Spinal cord (tissue), 10 donors: ENCODE measurements around the gene LMOD1. TPM values are rescaled to one million over a fixed set of nuclear protein-coding genes. Genes with fewer than 3 reads are reported as not detected.

ENCODE experiments used
- DNase-seq, 6 donors: peaks; one replicate each; pipeline versions ENCODE4 v3.0.0 to v3.0.0-alpha.2; 2013 to 2015; ENCODE audit warnings: low spot score in 6 of 6, low read depth in 4 of 6
- H3K27ac ChIP-seq: one replicate; pipeline ENCODE4 v1.5.1; 2013; ENCODE audit warnings: low read depth, low read length, control low read depth
- H3K27me3 ChIP-seq: one replicate; pipeline ENCODE4 v1.6.1; 2013; ENCODE audit warnings: low read length; ENCODE audit not compliant: control insufficient read depth, insufficient read depth
- H3K36me3 ChIP-seq: one replicate; pipeline ENCODE4 v1.6.1; 2013; ENCODE audit warnings: low read length; ENCODE audit not compliant: control insufficient read depth, insufficient read depth
- H3K4me1 ChIP-seq: one replicate; pipeline ENCODE4 v1.6.1; 2013; ENCODE audit warnings: low read length; ENCODE audit not compliant: control insufficient read depth, insufficient read depth
- H3K4me3 ChIP-seq: one replicate; pipeline ENCODE4 v1.5.1; 2013; ENCODE audit warnings: low read depth, low read length, control low read depth
- H3K9me3 ChIP-seq: one replicate; pipeline ENCODE4 v1.6.1; 2013; ENCODE audit warnings: low read length; ENCODE audit not compliant: control insufficient read depth, insufficient read depth
- WGBS: methylation state at CpG from one replicate; pipeline ENCODE4 v1.1.5; 2013; ENCODE audit warnings: missing lambda C conversion rate; ENCODE audit not compliant: insufficient coverage; 5-methylcytosine and 5-hydroxymethylcytosine counted together
- polyA plus RNA-seq, 2 donors: library from polyadenylated mRNA; unstranded; fragments of 120-200 nt; gene quantifications; one replicate each; pipeline ENCODE4 v1.2.1, GENCODE V29; 2013; ENCODE audit not compliant: insufficient read length in 2 of 2
- total RNA-seq, 2 donors: library from RNA; depleted of rRNA in 1 of 2; stranded (reverse); fragments of 120-200 nt in 1 of 2; fragments of >200 nt in 1 of 2; gene quantifications; one replicate each; pipeline versions ENCODE4 v1.2.3 to v1.2.4, GENCODE V29; 2013 to 2014
- donor health status: healthy.

The LMOD1 gene
- total and polyA plus RNA-seq, 4 donors: 1.9 to 8.4 (median 4.1) TPM

- H3K4me3 ChIP-seq: no peak overlapping the region
- H3K4me1 ChIP-seq: peaks cover 2% of the 10 kb centered on the region
- H3K36me3 ChIP-seq: no peaks in the 10 kb centered on the region
- no peak for DNase-seq
- no peaks in the 10 kb centered on the region for H3K27me3 ChIP-seq
- 100% methylated on average over 1 of the region's 3 CpGs for WGBS
- H3K9me3 ChIP-seq: no peaks in the 10 kb centered on the region
- H3K27ac ChIP-seq: no peak overlapping the region
Measured at GRCh38 chr1:201921952-201922558, 24.3 kb downstream of the LMOD1 start.

- no peak overlapping the region for H3K27ac ChIP-seq
- no peaks in the 10 kb centered on the region for H3K27me3 ChIP-seq
- no peaks in the 10 kb centered on the region for H3K9me3 ChIP-seq
- no peak overlapping the region for H3K4me3 ChIP-seq
- DNase-seq: no peak
- 93% methylated on average over 5 of the region's 5 CpGs for WGBS
- no peaks in the 10 kb centered on the region for H3K36me3 ChIP-seq
- peaks cover 12% of the 10 kb centered on the region for H3K4me1 ChIP-seq
Measured at GRCh38 chr1:201918343-201918742, 28.0 kb downstream of the LMOD1 start.

GRCh38 chr1:201917362-201918033 lies 28.9 kb downstream of the LMOD1 start:
- Histone ChIP-seq H3K36me3 (no peaks in the 10 kb centered on the region), H3K4me1 (peaks cover 12% of the 10 kb centered on the region), H3K9me3 (no peaks in the 10 kb centered on the region), H3K27ac (no peak overlapping the region), H3K4me3 (no peak overlapping the region), H3K27me3 (no peaks in the 10 kb centered on the region)
- DNase-seq: no peak
- WGBS: 81% methylated on average over 5 of the region's 7 CpGs

GRCh38 chr1:201916649-201917249 lies 29.6 kb downstream of the LMOD1 start:
- Histone ChIP-seq H3K4me1 (peaks cover 12% of the 10 kb centered on the region), H3K9me3 (no peaks in the 10 kb centered on the region), H3K4me3 (no peak overlapping the region), H3K27ac (no peak overlapping the region), H3K27me3 (no peaks in the 10 kb centered on the region), H3K36me3 (no peaks in the 10 kb centered on the region)
- peak in 2 of 6 donors; percentile 37 to 72 for DNase-seq
- 30% methylated on average over 8 of the region's 11 CpGs for WGBS

GRCh38 chr1:201914456-201915235 lies 31.7 kb downstream of the LMOD1 start:
- Histone ChIP-seq H3K27ac (no peak overlapping the region), H3K4me1 (peaks cover 12% of the 10 kb centered on the region), H3K36me3 (no peaks in the 10 kb centered on the region), H3K9me3 (no peaks in the 10 kb centered on the region), H3K4me3 (no peak overlapping the region), H3K27me3 (no peaks in the 10 kb centered on the region)
- 88% methylated on average over 13 of the region's 14 CpGs for WGBS
- no peak for DNase-seq

GRCh38 chr1:201912832-201913231 lies 33.5 kb downstream of the LMOD1 start:
- Histone ChIP-seq H3K4me3 (no peak overlapping the region), H3K36me3 (no peaks in the 10 kb centered on the region), H3K27me3 (no peaks in the 10 kb centered on the region), H3K27ac (no peak overlapping the region), H3K4me1 (peaks cover 12% of the 10 kb centered on the region), H3K9me3 (no peaks in the 10 kb centered on the region)
- DNase-seq: no peak
- WGBS: 88% methylated on average over 2 of the region's 5 CpGs

- Histone ChIP-seq H3K4me1 (peaks cover 9% of the 10 kb centered on the region), H3K27ac (no peak overlapping the region)
- 42% methylated on average over 4 of the region's 4 CpGs for WGBS
Measured at GRCh38 chr1:201911826-201912571, 34.3 kb downstream of the LMOD1 start.

GRCh38 chr1:201907621-201908020 lies 38.7 kb downstream of the LMOD1 start:
- no peak for DNase-seq
- Histone ChIP-seq H3K9me3 (no peaks in the 10 kb centered on the region), H3K4me3 (no peak overlapping the region), H3K36me3 (no peaks in the 10 kb centered on the region), H3K4me1 (peaks cover 8% of the 10 kb centered on the region), H3K27me3 (no peaks in the 10 kb centered on the region), H3K27ac (no peak overlapping the region)
- WGBS: 85% methylated on average over 5 of the region's 6 CpGs

More at GRCh38 chr1:201911826-201912571, 34.3 kb downstream of the LMOD1 start:
- Histone ChIP-seq H3K36me3 (no peaks in the 10 kb centered on the region), H3K4me3 (no peak overlapping the region), H3K9me3 (no peaks in the 10 kb centered on the region), H3K27me3 (no peaks in the 10 kb centered on the region)
- DNase-seq: peak in 1 of 6 donors; percentile 10

GRCh38 chr1:201906336-201906735 lies 40.0 kb downstream of the LMOD1 start:
- 76% methylated on average over 2 of the region's 3 CpGs for WGBS

More at GRCh38 chr1:201906336-201906735, 40.0 kb downstream of the LMOD1 start:
- Histone ChIP-seq H3K36me3 (no peaks in the 10 kb centered on the region), H3K27me3 (no peaks in the 10 kb centered on the region), H3K27ac (no peak overlapping the region), H3K4me3 (no peak overlapping the region), H3K4me1 (peaks cover 8% of the 10 kb centered on the region), H3K9me3 (no peaks in the 10 kb centered on the region)
- no peak for DNase-seq
